Endothelial cell of umbilical vein (primary cell): ENCODE results near the gene LGALS7B. TPM values are rescaled to one million over a fixed set of nuclear protein-coding genes. Genes with fewer than 3 reads are reported as not detected.

Experiments used
- BruUV-seq: library from RNA; stranded (reverse); fragments of 400-500 nt; replicated peaks from 2 replicates; lab custom pipeline; 2021; lab: Mats Ljungman, UMichigan
- CTCF ChIA-PET: fragments of 300-600, 350-600 bp; sonication (Branson Sonifier 250); formaldehyde crosslinking; loops from one replicate; lab custom pipeline; 2021; ENCODE audit warnings: antibody characterized with exemption, inconsistent platforms; lab: Charles Lee
- POLR2A ChIA-PET: fragments of 300-600, 350-600 bp; sonication (Branson Sonifier 250); formaldehyde crosslinking; loops from one replicate; lab custom pipeline; 2021; ENCODE audit warnings: antibody characterized with exemption, inconsistent platforms; lab: Charles Lee
- DNase-seq: peaks from one replicate; pipeline ENCODE4 v3.0.0-alpha.2; 2011; ENCODE audit warnings: low read depth, low spot score
- FAIRE-seq: peaks from 2 replicates; lab custom pipeline; 2011; peaks lifted over from hg19 to GRCh38; lab: Jason Lieb, UNC
- H2AFZ ChIP-seq: 2 replicates; pipeline ENCODE4 v1.6.0; 2012; ENCODE audit warnings: low read depth, low read length, control low read depth, inconsistent platforms
- H3K27ac ChIP-seq: 2 replicates; pipeline ENCODE4 v1.5.1; 2011; ENCODE audit warnings: low read depth, mild to moderate bottlenecking, control low read depth, low read length, moderate library complexity; ENCODE audit not compliant: insufficient read depth
- H3K27me3 ChIP-seq, 2 experiments: 2 replicates each; pipeline versions ENCODE4 v1.6.0 to v1.6.1; 2011; ENCODE audit warnings: low read length in 2 of 2, mixed read lengths in 1 of 2; ENCODE audit not compliant: control insufficient read depth in 2 of 2, insufficient read depth in 2 of 2
- H3K36me3 ChIP-seq, 2 experiments: 2 replicates in 1 of 2; 3 replicates in 1 of 2; pipeline ENCODE4 v1.5.1; 2011; ENCODE audit warnings: low read length in 2 of 2, mild to moderate bottlenecking in 1 of 2, moderate library complexity in 1 of 2; ENCODE audit not compliant: control insufficient read depth in 2 of 2, insufficient read depth in 2 of 2; ENCODE audit errors: extremely low read depth in 1 of 2
- H3K4me1 ChIP-seq: 3 replicates; pipeline ENCODE4 v1.5.1; 2011; ENCODE audit warnings: mild to moderate bottlenecking, low read length; ENCODE audit not compliant: control insufficient read depth, insufficient read depth; ENCODE audit errors: extremely low read depth
- H3K4me2 ChIP-seq: 2 replicates; pipeline ENCODE4 v1.6.1; 2011; ENCODE audit warnings: low read length, control low read depth, mixed read lengths; ENCODE audit not compliant: insufficient read depth
- H3K4me3 ChIP-seq, 3 experiments: fragments of 200-600 bp in 1 of 3; sonication (generic), shearing (Covaris generic) in 1 of 3; replicated peaks in 1 of 3; 2 replicates each; pipeline ENCODE4 v1.5.1; 2011 to 2016; ENCODE audit warnings: control low read depth in 3 of 3, low read length in 3 of 3, mild to moderate bottlenecking in 2 of 3, inconsistent platforms in 1 of 3, low read depth in 1 of 3, moderate library complexity in 1 of 3; ENCODE audit not compliant: insufficient read depth in 1 of 3
- H3K79me2 ChIP-seq: 2 replicates; pipeline ENCODE4 v1.6.0; 2012; ENCODE audit warnings: low read length, inconsistent platforms; ENCODE audit not compliant: control insufficient read depth, insufficient read depth
- H3K9ac ChIP-seq: replicated peaks from 2 replicates; pipeline ENCODE3; 2011; ENCODE audit warnings: low read length, control low read depth; ENCODE audit not compliant: insufficient read depth; ENCODE audit errors: extremely low read depth
- H3K9me1 ChIP-seq: replicated peaks from 3 replicates; pipeline ENCODE4 v1.6.0; 2011; ENCODE audit warnings: mild to moderate bottlenecking, low read length; ENCODE audit not compliant: control insufficient read depth, insufficient read depth; ENCODE audit errors: extremely low read depth
- H3K9me3 ChIP-seq: replicated peaks from 2 replicates; pipeline ENCODE4 v1.5.1; 2012; ENCODE audit warnings: low read length, inconsistent platforms; ENCODE audit not compliant: control insufficient read depth, insufficient read depth
- H4K20me1 ChIP-seq: replicated peaks from 2 replicates; pipeline ENCODE3; 2011; ENCODE audit warnings: mild to moderate bottlenecking, low read length; ENCODE audit not compliant: control insufficient read depth, insufficient read depth; ENCODE audit errors: extremely low read depth
- CTCF ChIP-seq, 2 donors: IDR thresholded peaks; 1 replicate in 1 of 2; 2 replicates in 1 of 2; pipeline ENCODE4 v1.5.1; 2011; ENCODE audit warnings: low read length in 2 of 2, mild to moderate bottlenecking in 2 of 2, moderate library complexity in 2 of 2, control low read depth in 1 of 2, inconsistent platforms in 1 of 2, low read depth in 1 of 2; ENCODE audit not compliant: insufficient read depth in 1 of 2; ENCODE audit errors: extremely low read depth in 1 of 2
- EZH2 ChIP-seq: IDR thresholded peaks from 2 replicates; pipeline ENCODE4 v1.6.1; 2012; ENCODE audit warnings: borderline replicate concordance, low read depth, mild to moderate bottlenecking, moderate library complexity, low read length, inconsistent platforms; ENCODE audit not compliant: severe bottlenecking
- FOS ChIP-seq: IDR thresholded peaks from 2 replicates; pipeline ENCODE4 v1.6.1; 2011; ENCODE audit warnings: mild to moderate bottlenecking, low read length, moderate library complexity, borderline replicate concordance; ENCODE audit not compliant: insufficient read depth
- GATA2 ChIP-seq: IDR thresholded peaks from 2 replicates; pipeline ENCODE4 v1.7.0; 2011; ENCODE audit warnings: low read depth, mild to moderate bottlenecking, moderate library complexity, mixed read lengths, low read length; ENCODE audit not compliant: insufficient read length, insufficient read depth
- JUN ChIP-seq: IDR thresholded peaks from 2 replicates; pipeline ENCODE4 v1.6.1; 2011; ENCODE audit warnings: borderline replicate concordance, low read depth; ENCODE audit not compliant: insufficient read length, insufficient read depth
- MAX ChIP-seq: IDR thresholded peaks from 2 replicates; pipeline ENCODE4 v1.6.1; 2011; ENCODE audit not compliant: insufficient read depth, insufficient read length
- MYC ChIP-seq: IDR thresholded peaks from one replicate; pipeline ENCODE4 v1.6.1; 2011; ENCODE audit warnings: mild to moderate bottlenecking, low read depth, low read length
- POLR2A ChIP-seq: IDR thresholded peaks from 2 replicates; pipeline ENCODE4 v1.6.1; 2012; ENCODE audit warnings: low read depth, mild to moderate bottlenecking, control low read depth, low read length
- POLR2AphosphoS5 ChIP-seq: IDR thresholded peaks from 2 replicates; pipeline ENCODE4 v1.6.1; 2012; ENCODE audit warnings: low read depth, mild to moderate bottlenecking, control low read depth, low read length, moderate library complexity; ENCODE audit not compliant: insufficient read depth
- dilution Hi-C: fragments of 300-500 bp; cut with MboI; formaldehyde crosslinking; loops from one replicate; pipeline ENCODE4 v1.15.0; 2019; ENCODE audit warnings: low sequenced_read_pairs; ENCODE audit not compliant: extremely low pct_ligation_motif_present
- intact Hi-C: fragments of 100-400 bp; cut with micrococcal nuclease; formaldehyde crosslinking; loops from one replicate; pipeline ENCODE4 v1.10.0; 2022
- polyA plus RNA-seq, 4 experiments: library from polyadenylated mRNA; depleted of rRNA in 3 of 4; stranded (reverse) in 3 of 4; unstranded in 1 of 4; fragments of >200 nt; gene quantifications; 2 replicates each; pipeline versions ENCODE4 v1.2.1 to v1.2.3, GENCODE V29; 2011 to 2012; ENCODE audit warnings: missing spikeins in 1 of 4
- total RNA-seq: library from RNA; stranded (reverse); gene quantifications from 2 replicates; pipeline ENCODE4 v1.2.3, GENCODE V29; 2021

The LGALS7B gene
- total and polyA plus RNA-seq, 2 donors (not counting 3 experiments of a cell fraction or from before 2014, with no cell fraction given): not detected

- H3K4me3 ChIP-seq: no peak overlapping the region
- no peaks in the 10 kb centered on the region for H3K9me1 ChIP-seq
- H2AFZ ChIP-seq: no peak overlapping the region
- dilution Hi-C loops: no loop called here
- no peaks in the 10 kb centered on the region for H3K9me3 ChIP-seq
- peaks cover 9% of the 10 kb centered on the region for H3K79me2 ChIP-seq
- no peak overlapping the region for H3K27ac ChIP-seq
- H3K4me1 ChIP-seq: peaks cover 3% of the 10 kb centered on the region
- intact Hi-C loops: no loop called here
- ChIA-PET POLR2A (no interaction called here), CTCF (interaction anchor here (0.6 to 1.2 kb wide), 2 partner anchors 28 to 67 kb away, joined by 3 to 5 read pairs; no protein-coding TSS in a partner anchor)
- DNase-seq (no peak), FAIRE-seq (no peak)
- peaks cover 40 to 53% of the 10 kb centered on the region in 2 experiments for H3K36me3 ChIP-seq
- TF ChIP-seq JUN (no peak), EZH2 (no peak), MYC (no peak), POLR2A (no peak), MAX (no peak), GATA2 (no peak), CTCF (IDR thresholded peaks at IDR 0.05; ENCODE audit: extremely low read depth in 1 of 2, insufficient read depth in 1 of 2, low read depth in 1 of 2, low read length in 2 of 2) (no peak), FOS (no peak), POLR2AphosphoS5 (no peak)
- no peaks in the 10 kb centered on the region for H4K20me1 ChIP-seq
- BruUV-seq: no TSS peak
- no peak overlapping the region for H3K9ac ChIP-seq
- H3K27me3 ChIP-seq: no peaks in the 10 kb centered on the region
- no peak overlapping the region for H3K4me2 ChIP-seq
Measured at GRCh38 chr19:38836983-38837626, 48.1 kb downstream of the LGALS7B start.
